Urinary bladder (tissue), 4 donors: ENCODE results near the gene NRXN3. TPM values are rescaled to one million over a fixed set of nuclear protein-coding genes. Genes with fewer than 3 reads are reported as not detected.

ENCODE experiments used
- DNase-seq: peaks from one replicate; pipeline ENCODE4 v3.0.0-alpha.2; 2015; ENCODE audit errors: extremely low spot score
- H3K27ac ChIP-seq: one replicate; pipeline ENCODE4 v1.5.1; 2013; ENCODE audit warnings: low read depth, mild to moderate bottlenecking, moderate library complexity
- H3K36me3 ChIP-seq: one replicate; pipeline ENCODE4 v1.6.1; 2013; ENCODE audit warnings: mild to moderate bottlenecking, moderate library complexity; ENCODE audit not compliant: insufficient read depth
- H3K4me1 ChIP-seq: one replicate; pipeline ENCODE4 v1.6.1; 2013; ENCODE audit warnings: mild to moderate bottlenecking, moderate library complexity; ENCODE audit not compliant: insufficient read depth
- H3K4me3 ChIP-seq: one replicate; pipeline ENCODE4 v1.5.1; 2013; ENCODE audit warnings: low read depth, low read length
- WGBS: extraction: QIAGEN DNeasy Blood & Tissue Kit; methylation state at CpG from one replicate; pipeline ENCODE4 v1.1.7; 2013; 5-methylcytosine and 5-hydroxymethylcytosine counted together
- polyA plus RNA-seq: library from polyadenylated mRNA; stranded (reverse); fragments of 200-250 nt; gene quantifications from one replicate; pipeline ENCODE4 v1.2.3, GENCODE V29; 2013
- total RNA-seq: library from RNA; depleted of rRNA; stranded (reverse); fragments of >200 nt; gene quantifications from one replicate; pipeline ENCODE4 v1.2.3, GENCODE V29; 2014
- donor health status: healthy with polysubstance abuse.
- donor health status: healthy.

Gene NRXN3
- total and polyA plus RNA-seq, 2 donors = 3.9 to 6.7 TPM

DNA sequence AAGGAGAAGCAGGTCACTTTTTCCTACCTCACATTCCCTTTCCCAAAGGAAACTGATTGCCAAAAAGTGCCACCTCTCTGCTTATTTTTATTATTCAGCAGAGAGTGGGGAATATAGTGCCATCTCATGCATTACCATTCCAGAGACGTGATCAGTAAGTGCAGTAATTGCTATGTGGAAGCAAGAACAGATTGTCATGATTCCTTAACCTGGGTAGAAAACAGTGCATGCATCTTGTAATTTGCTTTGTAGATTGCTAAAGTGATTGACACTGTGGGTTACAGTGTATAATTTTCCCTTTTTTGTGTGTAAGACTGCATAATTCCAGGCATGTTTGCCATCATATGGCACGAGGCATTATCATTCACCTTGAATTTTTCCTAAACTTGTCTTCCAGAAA lies 1708.6 kb downstream of the NRXN3 start:
- H3K4me3 ChIP-seq = no peak overlapping the region
- WGBS = 83% methylated on average over 2 of the region's 2 CpGs
- no peak for DNase-seq

DNA sequence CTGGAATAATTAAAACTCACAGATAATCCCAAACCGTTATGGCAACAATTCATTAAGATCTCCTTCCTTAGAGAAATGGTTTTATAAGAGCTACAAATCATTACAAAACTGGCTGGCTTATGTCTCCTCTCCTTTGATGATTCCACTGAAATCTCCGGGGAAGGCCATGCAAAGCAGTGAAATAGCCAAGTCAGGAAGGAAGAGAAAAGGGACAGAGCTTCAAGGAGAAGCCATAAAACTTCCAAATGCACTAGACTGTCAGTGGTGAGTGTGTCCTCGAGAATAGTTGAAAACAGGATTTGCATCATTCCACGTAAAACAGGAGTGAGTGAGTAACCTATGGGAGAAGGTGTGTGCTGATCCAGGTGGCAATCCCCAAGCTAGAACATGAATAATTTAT lies 1711.1 kb downstream of the NRXN3 start:
- Histone ChIP-seq H3K27ac (no peak overlapping the region), H3K4me1 (no peaks in the 10 kb centered on the region), H3K4me3 (no peak overlapping the region), H3K36me3 (no peaks in the 10 kb centered on the region)
- WGBS = 34% methylated on average over 4 of the region's 4 CpGs
- no peak for DNase-seq

More for the DNA sequence above, 1708.6 kb downstream of the NRXN3 start:
- Histone ChIP-seq H3K4me1 (no peaks in the 10 kb centered on the region), H3K27ac (no peak overlapping the region), H3K36me3 (no peaks in the 10 kb centered on the region)

DNA sequence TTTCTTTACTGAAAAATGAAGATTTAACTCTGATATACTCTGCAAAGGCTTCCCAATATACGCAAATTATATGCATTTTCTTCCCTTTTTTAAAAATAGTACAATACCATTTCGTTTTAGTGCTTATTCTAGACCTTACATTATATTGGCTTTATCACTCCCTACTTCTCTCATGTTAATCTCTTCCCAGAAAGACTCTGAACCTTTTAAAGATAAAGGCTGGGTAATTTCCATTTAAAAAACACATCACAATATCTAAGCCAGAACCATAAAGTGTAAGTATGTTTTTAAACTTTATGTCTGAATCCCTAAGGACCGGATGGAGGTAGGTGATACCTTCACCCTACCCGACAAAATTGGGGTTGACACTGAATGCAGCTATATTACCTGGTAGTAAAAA lies 1720.4 kb downstream of the NRXN3 start:
- Histone ChIP-seq H3K4me3 (no peak overlapping the region), H3K27ac (no peak overlapping the region), H3K36me3 (no peaks in the 10 kb centered on the region), H3K4me1 (no peaks in the 10 kb centered on the region)
- WGBS = 65% methylated on average over 4 of the region's 4 CpGs
- no peak for DNase-seq

DNA sequence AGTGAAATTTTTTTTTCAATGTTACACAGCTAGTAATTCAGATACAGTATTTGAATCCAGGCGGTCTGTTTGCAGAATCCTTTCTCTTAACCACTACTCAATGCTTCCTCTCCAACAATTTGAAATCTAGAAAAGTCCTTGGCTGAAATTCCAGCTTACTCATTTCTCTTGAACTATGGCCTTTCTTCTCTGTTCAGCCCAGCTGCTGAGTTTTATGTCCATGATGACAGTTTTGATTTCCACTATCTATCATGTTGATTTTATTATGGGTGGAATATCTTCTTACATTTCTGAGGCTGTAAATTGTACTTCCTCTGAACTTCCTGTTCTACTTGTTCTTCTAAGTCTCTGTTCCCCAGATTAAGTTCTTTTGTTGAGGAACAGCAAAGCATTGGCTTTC lies 1725.8 kb downstream of the NRXN3 start:
- Histone ChIP-seq H3K4me3 (no peak overlapping the region), H3K36me3 (no peaks in the 10 kb centered on the region), H3K27ac (no peak overlapping the region), H3K4me1 (no peaks in the 10 kb centered on the region)
- 76% methylated on average over 1 of the region's 1 CpG for WGBS
- no peak for DNase-seq

DNA sequence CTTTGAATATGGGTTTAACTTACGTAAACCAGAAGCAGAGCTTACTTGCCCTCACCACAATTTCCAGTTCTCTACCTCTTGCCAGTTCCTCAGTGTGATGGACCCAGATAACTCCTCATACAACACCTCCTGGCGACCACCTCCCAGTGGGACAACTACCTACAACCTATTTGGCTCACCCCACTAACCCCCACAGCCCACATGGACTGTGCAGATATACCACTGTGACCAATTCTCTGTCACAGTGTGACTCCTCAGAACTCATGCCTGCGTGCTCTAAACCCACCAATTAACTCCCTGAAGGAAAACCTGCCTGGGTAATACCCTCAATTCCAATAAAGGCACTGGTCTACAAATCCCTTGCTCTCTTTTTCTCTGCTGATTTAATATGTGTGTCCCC lies 1729.4 kb downstream of the NRXN3 start:
- Histone ChIP-seq H3K27ac (no peak overlapping the region), H3K4me1 (no peaks in the 10 kb centered on the region), H3K4me3 (no peak overlapping the region), H3K36me3 (no peaks in the 10 kb centered on the region)
- no peak for DNase-seq
- 86% methylated on average over 3 of the region's 3 CpGs for WGBS

DNA sequence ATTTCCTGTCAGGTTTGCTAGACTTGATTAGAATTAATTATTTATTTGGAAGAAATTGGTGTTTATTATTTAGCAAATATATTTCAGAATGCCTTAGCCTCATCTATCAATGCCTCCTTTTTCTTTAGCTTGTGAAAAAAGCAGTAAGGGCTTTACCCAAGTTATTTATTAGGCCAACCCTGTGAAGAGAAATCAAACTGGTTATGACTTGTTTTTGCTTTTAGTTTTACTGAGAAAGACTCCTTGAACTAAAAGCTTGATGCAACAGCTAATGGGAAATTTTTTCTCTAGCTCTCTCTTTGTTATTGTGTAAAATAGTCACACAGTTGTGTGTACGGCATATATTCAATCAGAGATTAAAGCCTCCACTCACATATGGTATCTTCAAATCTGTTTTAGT lies 1734.3 kb downstream of the NRXN3 start:
- Histone ChIP-seq H3K27ac (no peak overlapping the region), H3K4me1 (no peaks in the 10 kb centered on the region), H3K4me3 (no peak overlapping the region), H3K36me3 (no peaks in the 10 kb centered on the region)
- WGBS = 73% methylated on average over 1 of the region's 1 CpG
- DNase-seq = no peak

DNA sequence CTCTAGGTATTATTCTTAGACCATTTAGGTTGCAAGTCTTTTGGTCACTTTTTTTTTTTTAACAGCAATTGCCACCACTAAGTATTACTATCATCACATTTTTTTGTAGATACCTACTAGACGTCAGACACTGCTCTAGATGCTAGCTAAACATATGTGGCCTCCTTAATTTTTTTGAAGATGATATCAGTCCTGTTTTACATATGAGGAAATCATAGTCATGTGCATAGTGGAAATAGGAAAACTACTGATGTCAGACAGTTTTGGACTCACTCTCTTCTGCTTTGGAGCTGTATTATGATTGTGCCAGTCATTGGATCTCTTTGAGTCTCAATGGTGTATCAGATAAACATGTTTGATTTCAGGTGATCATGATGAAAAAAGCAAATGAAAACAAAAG lies 1736.8 kb downstream of the NRXN3 start:
- H3K4me1 ChIP-seq = no peaks in the 10 kb centered on the region
- H3K4me3 ChIP-seq = no peak overlapping the region
- H3K36me3 ChIP-seq = no peaks in the 10 kb centered on the region
- no peak for DNase-seq
- no peak overlapping the region for H3K27ac ChIP-seq
- WGBS = 68% methylated on average over 1 of the region's 1 CpG

DNA sequence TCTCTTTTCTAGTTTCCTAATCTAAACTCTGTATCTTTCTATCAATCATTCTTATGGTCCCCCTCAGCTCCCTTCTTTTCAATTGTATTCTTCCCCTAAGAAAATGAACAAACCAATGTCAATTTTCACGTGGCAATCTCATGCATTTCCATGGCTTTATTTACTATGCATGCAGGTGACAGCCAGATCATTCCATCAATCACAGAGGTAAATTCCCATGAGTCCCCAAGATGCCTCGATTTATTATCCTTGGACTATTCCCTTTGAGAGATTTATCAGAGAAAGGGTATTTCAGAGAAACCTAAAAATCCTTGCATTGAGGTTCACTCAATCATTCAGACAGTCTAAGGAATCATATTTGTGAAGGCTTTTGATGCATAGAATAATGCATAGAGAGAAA lies 1739.9 kb downstream of the NRXN3 start:
- 67% methylated on average over 2 of the region's 2 CpGs for WGBS
- H3K4me1 ChIP-seq = no peaks in the 10 kb centered on the region

DNA sequence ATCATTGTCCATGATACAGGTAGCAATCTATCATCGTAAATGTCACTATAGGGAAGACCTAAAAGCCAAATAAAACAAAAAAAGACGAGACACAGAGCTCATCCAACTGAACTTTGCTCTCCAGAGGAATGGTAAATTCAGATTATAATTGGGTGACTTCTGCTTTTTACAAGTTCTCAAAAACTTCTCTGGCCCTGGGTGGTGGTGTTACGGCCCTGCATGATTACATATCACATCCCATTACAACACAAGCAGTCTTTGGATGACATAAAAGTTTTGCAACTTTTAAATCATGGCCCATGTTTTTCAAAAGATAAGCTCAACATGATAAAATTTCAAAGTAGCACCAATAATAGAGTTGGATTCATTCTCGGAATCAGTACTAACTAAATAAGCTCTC lies 1741.6 kb downstream of the NRXN3 start:
- no peaks in the 10 kb centered on the region for H3K4me1 ChIP-seq
- DNase-seq = no peak
- WGBS = 47% methylated on average over 4 of the region's 4 CpGs
- H3K27ac ChIP-seq = no peak overlapping the region
- no peak overlapping the region for H3K4me3 ChIP-seq
- H3K36me3 ChIP-seq = no peaks in the 10 kb centered on the region

More for the DNA sequence above, 1739.9 kb downstream of the NRXN3 start:
- Histone ChIP-seq H3K4me3 (no peak overlapping the region), H3K36me3 (no peaks in the 10 kb centered on the region), H3K27ac (no peak overlapping the region)
- DNase-seq = no peak

DNA sequence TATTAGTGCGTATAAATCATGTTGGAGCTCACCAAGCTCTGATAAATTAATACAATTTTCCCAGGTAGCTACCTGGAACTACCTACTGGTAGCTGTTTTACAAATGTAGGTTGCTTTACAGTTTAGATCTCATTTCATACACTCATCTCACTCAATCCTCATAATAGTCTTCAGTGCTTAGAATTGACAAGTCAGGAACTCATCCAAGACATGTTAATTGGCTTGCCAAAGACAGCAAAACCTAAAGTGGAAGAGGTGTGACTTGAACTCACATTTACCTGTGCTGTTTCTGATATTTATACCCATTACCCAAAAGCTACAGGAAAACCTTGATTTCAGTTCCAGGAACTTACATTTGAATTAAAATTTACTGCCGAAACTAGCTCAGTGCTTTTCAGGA lies 1744.4 kb downstream of the NRXN3 start:
- 85% methylated on average over 2 of the region's 2 CpGs for WGBS
- no peak overlapping the region for H3K4me3 ChIP-seq

DNA sequence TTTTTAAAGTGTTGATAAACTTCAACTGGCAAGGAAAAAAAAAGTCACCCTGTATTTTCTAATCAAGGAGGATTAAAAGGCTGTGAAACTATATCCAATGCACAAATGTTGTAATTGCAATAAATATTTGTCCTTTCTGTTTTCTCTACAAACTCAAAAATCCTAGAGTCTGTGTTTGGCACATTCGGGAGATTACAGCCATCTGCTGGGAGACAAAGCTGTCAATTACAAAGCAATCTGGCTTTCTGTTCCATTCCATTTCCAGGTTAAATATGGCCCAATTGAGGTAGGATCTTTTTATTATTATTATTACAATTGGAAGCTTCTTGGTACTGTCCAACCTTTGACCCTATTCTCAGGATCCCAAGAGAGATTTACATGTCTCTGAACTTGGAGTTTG lies 1745.2 kb downstream of the NRXN3 start:
- H3K36me3 ChIP-seq = no peaks in the 10 kb centered on the region
- no peak overlapping the region for H3K27ac ChIP-seq
- WGBS = 72% methylated on average over 1 of the region's 1 CpG
- H3K4me1 ChIP-seq = no peaks in the 10 kb centered on the region
- DNase-seq = no peak
- H3K4me3 ChIP-seq = no peak overlapping the region

More for the DNA sequence above, 1744.4 kb downstream of the NRXN3 start:
- H3K4me1 ChIP-seq = no peaks in the 10 kb centered on the region
- H3K27ac ChIP-seq = no peak overlapping the region
- no peaks in the 10 kb centered on the region for H3K36me3 ChIP-seq
- DNase-seq = no peak

DNA sequence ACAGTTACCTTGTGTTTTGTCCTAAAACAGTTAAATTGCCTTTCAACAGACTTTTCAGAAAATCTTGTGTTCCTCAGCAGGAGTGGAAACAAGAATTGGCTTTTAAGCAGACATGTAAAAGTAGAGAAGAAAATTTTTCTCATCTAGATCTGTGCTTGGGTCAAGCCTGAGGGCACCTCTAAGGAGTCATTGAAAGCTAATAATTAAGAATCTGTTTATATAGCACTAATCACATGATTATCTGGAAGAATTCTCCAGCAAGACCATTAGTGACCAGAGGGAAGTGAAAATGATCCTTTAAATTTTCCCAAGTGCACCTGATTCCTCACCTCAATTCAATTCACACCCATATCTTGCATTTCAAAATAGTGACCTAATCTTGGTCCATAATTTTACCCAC lies 1746.1 kb downstream of the NRXN3 start:
- Histone ChIP-seq H3K36me3 (no peaks in the 10 kb centered on the region), H3K27ac (no peak overlapping the region), H3K4me3 (no peak overlapping the region), H3K4me1 (no peaks in the 10 kb centered on the region)
- DNase-seq = no peak

DNA sequence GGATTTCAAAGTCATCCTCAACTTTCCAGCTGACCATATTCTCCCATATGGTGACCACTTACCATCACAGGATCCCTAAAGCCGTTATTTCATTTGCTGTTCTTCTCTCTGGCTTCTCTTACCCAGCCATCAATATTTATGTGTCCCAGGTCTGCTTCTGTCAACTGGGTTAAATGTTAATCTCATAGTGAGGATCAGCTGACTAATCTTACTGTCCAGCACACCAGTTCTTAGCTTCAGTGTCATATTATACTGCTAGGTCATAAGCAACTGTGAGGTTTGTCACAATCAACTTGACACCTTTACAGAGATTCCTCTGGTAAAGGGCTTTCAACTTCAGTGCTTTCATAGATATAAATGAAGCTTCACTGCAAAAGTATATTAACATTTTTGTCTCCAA lies 1746.7 kb downstream of the NRXN3 start:
- 70% methylated on average over 1 of the region's 1 CpG for WGBS
- Histone ChIP-seq H3K36me3 (no peaks in the 10 kb centered on the region), H3K4me1 (no peaks in the 10 kb centered on the region), H3K27ac (no peak overlapping the region), H3K4me3 (no peak overlapping the region)
- DNase-seq = no peak
